ENCODE measurements around the gene NOL4L.

DNA sequence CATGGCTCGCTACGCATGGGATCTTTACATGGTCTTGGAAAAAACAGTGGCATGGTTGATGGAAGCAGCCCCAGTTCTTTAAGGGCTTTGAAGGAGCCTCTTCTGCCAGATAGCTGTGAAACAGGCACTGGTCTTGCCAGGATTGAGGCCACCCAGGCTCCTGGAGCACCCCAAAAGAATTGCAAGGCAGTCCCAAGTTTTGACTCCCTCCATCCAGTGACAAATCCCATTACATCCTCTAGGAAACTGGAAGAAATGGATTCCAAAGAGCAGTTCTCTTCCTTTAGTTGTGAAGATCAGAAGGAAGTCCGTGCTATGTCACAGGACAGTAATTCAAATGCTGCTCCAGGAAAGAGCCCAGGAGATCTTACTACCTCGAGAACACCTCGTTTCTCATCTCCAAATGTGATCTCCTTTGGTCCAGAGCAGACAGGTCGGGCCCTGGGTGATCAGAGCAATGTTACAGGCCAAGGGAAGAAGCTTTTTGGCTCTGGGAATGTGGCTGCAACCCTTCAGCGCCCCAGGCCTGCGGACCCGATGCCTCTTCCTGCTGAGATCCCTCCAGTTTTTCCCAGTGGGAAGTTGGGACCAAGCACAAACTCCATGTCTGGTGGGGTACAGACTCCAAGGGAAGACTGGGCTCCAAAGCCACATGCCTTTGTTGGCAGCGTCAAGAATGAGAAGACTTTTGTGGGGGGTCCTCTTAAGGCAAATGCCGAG lies 148.8 kb downstream of the NOL4L start:
- TF ChIP-seq, protein P1, sequence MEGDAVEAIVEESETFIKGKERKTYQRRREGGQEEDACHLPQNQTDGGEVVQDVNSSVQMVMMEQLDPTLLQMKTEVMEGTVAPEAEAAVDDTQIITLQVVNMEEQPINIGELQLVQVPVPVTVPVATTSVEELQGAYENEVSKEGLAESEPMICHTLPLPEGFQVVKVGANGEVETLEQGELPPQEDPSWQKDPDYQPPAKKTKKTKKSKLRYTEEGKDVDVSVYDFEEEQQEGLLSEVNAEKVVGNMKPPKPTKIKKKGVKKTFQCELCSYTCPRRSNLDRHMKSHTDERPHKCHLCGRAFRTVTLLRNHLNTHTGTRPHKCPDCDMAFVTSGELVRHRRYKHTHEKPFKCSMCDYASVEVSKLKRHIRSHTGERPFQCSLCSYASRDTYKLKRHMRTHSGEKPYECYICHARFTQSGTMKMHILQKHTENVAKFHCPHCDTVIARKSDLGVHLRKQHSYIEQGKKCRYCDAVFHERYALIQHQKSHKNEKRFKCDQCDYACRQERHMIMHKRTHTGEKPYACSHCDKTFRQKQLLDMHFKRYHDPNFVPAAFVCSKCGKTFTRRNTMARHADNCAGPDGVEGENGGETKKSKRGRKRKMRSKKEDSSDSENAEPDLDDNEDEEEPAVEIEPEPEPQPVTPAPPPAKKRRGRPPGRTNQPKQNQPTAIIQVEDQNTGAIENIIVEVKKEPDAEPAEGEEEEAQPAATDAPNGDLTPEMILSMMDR (IDR thresholded peaks at IDR 0.05): no peak
- no peak for TF ChIP-seq POLR2A (IDR thresholded peaks at IDR 0.05)

Measured in thyroid gland (tissue), 4 donors.